Testis (tissue), 3 donors: ENCODE data around the gene DCDC2. TPM values are rescaled to one million over a fixed set of nuclear protein-coding genes. Genes with fewer than 3 reads are reported as not detected.
"Not testable (repeated sequence)": the region's sequence is repeated elsewhere in the genome, so short reads cannot be mapped to it uniquely, and the experiment has no call there.

Experiments
- DNase-seq: peaks from one replicate; pipeline ENCODE4 v3.0.0-alpha.2; 2019
- H3K27ac ChIP-seq, 2 donors: fragments of 200-600 bp; sonication (generic); one replicate each; pipeline ENCODE4 v1.5.1; 2019
- H3K27me3 ChIP-seq: fragments of 200-600 bp; sonication (generic); one replicate; pipeline ENCODE4 v1.5.1; 2019
- H3K36me3 ChIP-seq: fragments of 200-600 bp; sonication (generic); one replicate; pipeline ENCODE4 v1.5.1; 2017; ENCODE audit warnings: low read depth; ENCODE audit errors: missing control alignments
- H3K4me1 ChIP-seq: fragments of 200-600 bp; sonication (generic); one replicate; pipeline ENCODE4 v1.5.1; 2019
- H3K4me3 ChIP-seq, 2 donors: fragments of 200-600 bp; sonication (generic); one replicate each; pipeline ENCODE4 v1.5.1; 2017 to 2019
- H3K9me3 ChIP-seq: fragments of 200-600 bp; sonication (generic); one replicate; pipeline ENCODE4 v1.5.1; 2017
- CTCF ChIP-seq, 3 experiments: fragments of 450-650 bp in 2 of 3; fragments of 200-600 bp in 1 of 3; sonication (generic) in 1 of 3; IDR thresholded peaks; one replicate each; pipeline ENCODE4 v1.5.1; 2016 to 2019; ENCODE audit warnings: antibody characterized with exemption in 3 of 3, mild to moderate bottlenecking in 2 of 3, moderate library complexity in 1 of 3
- POLR2A ChIP-seq: fragments of 450-650 bp; IDR thresholded peaks from one replicate; pipeline ENCODE4 v1.6.1; 2017; ENCODE audit warnings: antibody characterized with exemption, mild to moderate bottlenecking, moderate library complexity
- WGBS, 2 donors: methylation state at CpG; one replicate each; pipeline ENCODE4 v1.1.5; 2018; 5-methylcytosine and 5-hydroxymethylcytosine counted together
- intact Hi-C: fragments of 100-400 bp; cut with DNase I; formaldehyde crosslinking; loops from one replicate; pipeline ENCODE4 v1.15.1; 2023; ENCODE audit warnings: low total_unique reads
- polyA plus RNA-seq: library from polyadenylated mRNA; stranded (reverse); fragments of 350-450 nt; fragmentation: Illumina TruSeq; extraction: RNeasy Lipid Tissue Mini Kit (QIAGEN cat#74804); gene quantifications from one replicate; pipeline ENCODE4 v1.2.3, GENCODE V29; 2014; ENCODE audit warnings: low read depth, low replicate concordance; ENCODE audit not compliant: insufficient read depth
- total RNA-seq, 2 donors: library from RNA; depleted of rRNA; stranded (reverse); fragments of >200 nt; gene quantifications; one replicate each; pipeline ENCODE4 v1.2.3, GENCODE V29; 2016

DCDC2 gene
- total and polyA plus RNA-seq, 3 donors from 2014 or later, result 2.4 to 11.1 (median 3.0) TPM

GRCh38 chr6:24401458-24401857, 43.6 kb upstream of the DCDC2 start:
- TF ChIP-seq CTCF (IDR thresholded peaks at IDR 0.05) (no peak), POLR2A (no peak)
- Histone ChIP-seq H3K4me3 (no peak overlapping the region), H3K36me3 (no peaks in the 10 kb centered on the region), H3K9me3 (no peaks in the 10 kb centered on the region), H3K4me1 (peaks cover 4% of the 10 kb centered on the region), H3K27ac (no peak overlapping the region), H3K27me3 (no peaks in the 10 kb centered on the region)
- WGBS, 2 donors, result 56 to 61% methylated on average over 4 of the region's 4 CpGs
- no peak for DNase-seq
- intact Hi-C loops, result no loop called here

- DNase-seq, H3K27me3 ChIP-seq, H3K27ac ChIP-seq, H3K9me3 ChIP-seq, H3K4me3 ChIP-seq, H3K36me3 ChIP-seq, H3K4me1 ChIP-seq, intact Hi-C loops: not testable (repeated sequence)
- WGBS, 2 donors, result 29 to 39% methylated on average over 17 of the region's 17 CpGs
Measured at GRCh38 chr6:24400045-24401039, 42.5 kb upstream of the DCDC2 start.

- WGBS, 2 donors, result 66 to 72% methylated on average over 1 of the region's 1 CpG
- TF ChIP-seq CTCF (IDR thresholded peaks at IDR 0.05) (no peak), POLR2A (no peak)
- intact Hi-C loops, result no loop called here
- Histone ChIP-seq H3K27ac (no peak overlapping the region), H3K4me1 (no peaks in the 10 kb centered on the region), H3K4me3 (no peak overlapping the region), H3K27me3 (no peaks in the 10 kb centered on the region), H3K9me3 (no peaks in the 10 kb centered on the region), H3K36me3 (no peaks in the 10 kb centered on the region)
- DNase-seq, result no peak
Measured at GRCh38 chr6:24397631-24398030, 39.8 kb upstream of the DCDC2 start.

GRCh38 chr6:24396824-24397223, 39.0 kb upstream of the DCDC2 start:
- intact Hi-C loops, result no loop called here
- H3K27me3 ChIP-seq, result no peaks in the 10 kb centered on the region
- H3K27ac ChIP-seq, result no peak overlapping the region
- H3K4me3 ChIP-seq, result no peak overlapping the region
- no peaks in the 10 kb centered on the region for H3K4me1 ChIP-seq
- 89 to 91% methylated on average over 1 of the region's 1 CpG for WGBS, 2 donors
- TF ChIP-seq CTCF (IDR thresholded peaks at IDR 0.05) (no peak), POLR2A (no peak)
- H3K36me3 ChIP-seq, result no peaks in the 10 kb centered on the region
- no peak for DNase-seq
- no peaks in the 10 kb centered on the region for H3K9me3 ChIP-seq

- WGBS, 2 donors, result 87 to 91% methylated on average over 4 of the region's 4 CpGs
Measured at GRCh38 chr6:24394780-24395437, 37.0 kb upstream of the DCDC2 start.

More at GRCh38 chr6:24394780-24395437, 37.0 kb upstream of the DCDC2 start:
- no peak for TF ChIP-seq CTCF (IDR thresholded peaks at IDR 0.05)
- TF ChIP-seq POLR2A, result no peak
- DNase-seq, result no peak
- intact Hi-C loops, result no loop called here
- Histone ChIP-seq H3K9me3 (no peaks in the 10 kb centered on the region), H3K4me3 (no peak overlapping the region), H3K36me3 (no peaks in the 10 kb centered on the region), H3K4me1 (no peaks in the 10 kb centered on the region), H3K27me3 (no peaks in the 10 kb centered on the region), H3K27ac (no peak overlapping the region)
